GM12865 (cell line): ENCODE data around the gene CBX8.

Experiments used
- DNase-seq: peaks from one replicate; pipeline ENCODE4 v3.0.0; 2010; ENCODE audit warnings: low read depth
- H3K4me3 ChIP-seq: 2 replicates; pipeline ENCODE4 v1.5.1; 2011; ENCODE audit warnings: mild to moderate bottlenecking, low read depth, low read length, control low read depth
- CTCF ChIP-seq: IDR thresholded peaks from 2 replicates; pipeline ENCODE4 v1.5.1; 2011; ENCODE audit warnings: low read length, control low read depth, low read depth, inconsistent platforms; ENCODE audit not compliant: insufficient read depth; ENCODE audit errors: missing control alignments

CBX8 gene

GRCh38 chr17:79796763-79797491 lies at the start of gene CBX8:
CBX8 (minus strand) TSS chr17:79797077; CDS start chr17:79796998, 79 bp downstream.
- DNase-seq: peak; percentile 100
- H3K4me3 ChIP-seq: peak within 1 kb of the TSS; percentile 92
- no peak for TF ChIP-seq CTCF

- H3K4me3 ChIP-seq: no peak overlapping the region
- DNase-seq: no peak
- no peak for TF ChIP-seq CTCF
These were observed 48.7 kb upstream of the CBX8 start for GRCh38 chr17:79845601-79845949.

GRCh38 chr17:79844869-79845600 lies 48.2 kb upstream of the CBX8 start:
- peak; percentile 75 for TF ChIP-seq CTCF
- DNase-seq: peak; percentile 41
- H3K4me3 ChIP-seq: no peak overlapping the region

GRCh38 chr17:79843816-79844800 lies 47.2 kb upstream of the CBX8 start:
- TF ChIP-seq CTCF: no peak
- DNase-seq: no peak
- H3K4me3 ChIP-seq: no peak overlapping the region

- no peak for TF ChIP-seq CTCF
- H3K4me3 ChIP-seq: no peak overlapping the region
- DNase-seq: no peak
These were observed 46.6 kb upstream of the CBX8 start for GRCh38 chr17:79843474-79843815.

GRCh38 chr17:79842656-79843473 lies 46.0 kb upstream of the CBX8 start:
- H3K4me3 ChIP-seq: no peak overlapping the region
- no peak for TF ChIP-seq CTCF
- peak; percentile 24 for DNase-seq
